Peyer's patch (tissue), 4 donors: ENCODE results near the gene RASAL3.

Experiments used
- POLR2A ChIP-seq, 2 donors: fragments of 450-650 bp; IDR thresholded peaks; one replicate each; pipeline ENCODE4 v1.5.1; 2017; ENCODE audit warnings: antibody characterized with exemption in 2 of 2, mild to moderate bottlenecking in 2 of 2, moderate library complexity in 2 of 2
- TF ChIP-seq, protein P1 (sequence below), 6 experiments: fragments of 450-650 bp in 4 of 6; fragments of 200-600 bp in 2 of 6; sonication (generic) in 1 of 6; IDR thresholded peaks; one replicate each; pipeline ENCODE4 v1.5.1; 2017 to 2019; ENCODE audit warnings: antibody characterized with exemption in 6 of 6, mild to moderate bottlenecking in 3 of 6, moderate library complexity in 1 of 6

DNA sequence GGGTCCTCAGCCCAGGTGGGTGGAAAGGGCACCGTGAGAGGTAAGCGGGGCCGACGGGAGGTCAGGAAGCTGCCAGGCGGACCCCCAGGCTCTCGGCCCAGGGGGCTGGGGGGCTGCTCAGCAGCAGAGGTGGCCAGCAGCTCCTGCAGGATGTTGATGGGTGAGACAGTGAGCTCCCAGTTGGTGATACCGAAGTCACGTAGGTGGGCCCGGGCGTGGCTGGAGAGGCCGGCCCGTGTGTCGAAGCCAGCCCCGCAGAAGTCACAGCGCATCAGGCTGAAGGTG, 27.6 kb downstream of the RASAL3 start:
- TF ChIP-seq, protein P1, sequence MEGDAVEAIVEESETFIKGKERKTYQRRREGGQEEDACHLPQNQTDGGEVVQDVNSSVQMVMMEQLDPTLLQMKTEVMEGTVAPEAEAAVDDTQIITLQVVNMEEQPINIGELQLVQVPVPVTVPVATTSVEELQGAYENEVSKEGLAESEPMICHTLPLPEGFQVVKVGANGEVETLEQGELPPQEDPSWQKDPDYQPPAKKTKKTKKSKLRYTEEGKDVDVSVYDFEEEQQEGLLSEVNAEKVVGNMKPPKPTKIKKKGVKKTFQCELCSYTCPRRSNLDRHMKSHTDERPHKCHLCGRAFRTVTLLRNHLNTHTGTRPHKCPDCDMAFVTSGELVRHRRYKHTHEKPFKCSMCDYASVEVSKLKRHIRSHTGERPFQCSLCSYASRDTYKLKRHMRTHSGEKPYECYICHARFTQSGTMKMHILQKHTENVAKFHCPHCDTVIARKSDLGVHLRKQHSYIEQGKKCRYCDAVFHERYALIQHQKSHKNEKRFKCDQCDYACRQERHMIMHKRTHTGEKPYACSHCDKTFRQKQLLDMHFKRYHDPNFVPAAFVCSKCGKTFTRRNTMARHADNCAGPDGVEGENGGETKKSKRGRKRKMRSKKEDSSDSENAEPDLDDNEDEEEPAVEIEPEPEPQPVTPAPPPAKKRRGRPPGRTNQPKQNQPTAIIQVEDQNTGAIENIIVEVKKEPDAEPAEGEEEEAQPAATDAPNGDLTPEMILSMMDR (IDR thresholded peaks at IDR 0.05): no peak
- no peak for TF ChIP-seq POLR2A (IDR thresholded peaks at IDR 0.05)
